Medulla oblongata (tissue), 1 donor: ENCODE measurements around the gene GLYR1.

Experiments used
- DNase-seq: peaks from one replicate; pipeline ENCODE4 v3.0.0-alpha.2; 2015; ENCODE audit errors: extremely low spot score

Gene GLYR1

GRCh38 chr16:4880006-4880580 lies 33.0 kb upstream of the GLYR1 start:
- no peak for DNase-seq

- no peak for DNase-seq
Measured at GRCh38 chr16:4879049-4879448, 32.0 kb upstream of the GLYR1 start.

- no peak for DNase-seq
Measured at GRCh38 chr16:4877380-4877685, 30.2 kb upstream of the GLYR1 start.

- no peak for DNase-seq
Measured at GRCh38 chr16:4876646-4877379, 29.7 kb upstream of the GLYR1 start.

- no peak for DNase-seq
Measured at GRCh38 chr16:4874666-4875065, 27.6 kb upstream of the GLYR1 start.

GRCh38 chr16:4873091-4873490 lies 26.0 kb upstream of the GLYR1 start:
- DNase-seq: no peak

GRCh38 chr16:4871071-4871470 lies 24.0 kb upstream of the GLYR1 start:
- DNase-seq: no peak

- peak; percentile 61 for DNase-seq
Measured at GRCh38 chr16:4870138-4870671, 23.1 kb upstream of the GLYR1 start.

GRCh38 chr16:4869147-4869805 lies 22.2 kb upstream of the GLYR1 start:
- DNase-seq: no peak

GRCh38 chr16:4868535-4868934 lies 21.4 kb upstream of the GLYR1 start:
- no peak for DNase-seq

- DNase-seq: peak; percentile 16
Measured at GRCh38 chr16:4868026-4868425, 20.9 kb upstream of the GLYR1 start.

- no peak for DNase-seq
Measured at GRCh38 chr16:4866586-4866985, 19.5 kb upstream of the GLYR1 start.

- no peak for DNase-seq
Measured at GRCh38 chr16:4865231-4865860, 18.3 kb upstream of the GLYR1 start.

- DNase-seq: no peak
Measured at GRCh38 chr16:4864728-4865127, 17.6 kb upstream of the GLYR1 start.

- no peak for DNase-seq
Measured at GRCh38 chr16:4862639-4863038, 15.6 kb upstream of the GLYR1 start.

- no peak for DNase-seq
Measured at GRCh38 chr16:4860727-4861342, 13.7 kb upstream of the GLYR1 start.

- no peak for DNase-seq
Measured at GRCh38 chr16:4859900-4860255, 12.8 kb upstream of the GLYR1 start.

- DNase-seq: no peak
Measured at GRCh38 chr16:4859190-4859899, 12.3 kb upstream of the GLYR1 start.

- DNase-seq: no peak
Measured at GRCh38 chr16:4855804-4856203, 8.7 kb upstream of the GLYR1 start.

GRCh38 chr16:4855371-4855770 lies 8.3 kb upstream of the GLYR1 start:
- no peak for DNase-seq

GRCh38 chr16:4852221-4852872 lies 5.3 kb upstream of the GLYR1 start:
- DNase-seq: no peak
